Testis (tissue), 2 donors: ENCODE results near the gene PLD1.

Source experiments
- POLR2A ChIP-seq: fragments of 450-650 bp; IDR thresholded peaks from one replicate; pipeline ENCODE4 v1.6.1; 2017; ENCODE audit warnings: antibody characterized with exemption, mild to moderate bottlenecking, moderate library complexity
- TF ChIP-seq, protein P1 (sequence below), 3 experiments: fragments of 450-650 bp in 2 of 3; fragments of 200-600 bp in 1 of 3; sonication (generic) in 1 of 3; IDR thresholded peaks; one replicate each; pipeline ENCODE4 v1.5.1; 2016 to 2019; ENCODE audit warnings: antibody characterized with exemption in 3 of 3, mild to moderate bottlenecking in 2 of 3, moderate library complexity in 1 of 3

DNA sequence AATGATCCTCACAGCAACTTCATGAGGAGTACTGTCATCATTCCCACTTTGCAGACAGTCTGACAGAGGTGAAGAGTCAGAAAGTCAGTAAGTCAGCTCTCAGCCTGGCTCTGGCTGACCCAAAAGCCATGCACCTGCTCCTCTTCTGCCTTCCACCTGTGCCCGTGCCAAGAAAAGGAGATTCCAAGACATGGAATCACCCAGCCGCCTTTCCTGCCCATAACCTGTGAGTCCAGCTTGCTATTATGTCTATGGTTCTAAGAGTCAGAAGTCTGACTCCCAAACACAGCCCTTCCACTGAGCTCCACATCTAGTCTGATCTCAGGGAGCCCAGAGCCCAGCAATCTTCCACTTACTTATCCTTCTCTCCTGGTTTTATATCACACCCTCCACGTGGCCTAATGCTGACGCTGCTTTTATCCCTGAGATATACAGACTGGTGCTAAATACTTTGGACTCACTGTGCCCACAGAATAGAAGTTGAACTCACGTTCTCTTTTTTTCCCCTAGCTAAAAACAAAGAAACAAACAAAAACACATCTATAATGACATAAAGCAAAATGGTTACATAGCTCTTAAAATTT lies 66.0 kb downstream of the PLD1 start:
- TF ChIP-seq, protein P1, sequence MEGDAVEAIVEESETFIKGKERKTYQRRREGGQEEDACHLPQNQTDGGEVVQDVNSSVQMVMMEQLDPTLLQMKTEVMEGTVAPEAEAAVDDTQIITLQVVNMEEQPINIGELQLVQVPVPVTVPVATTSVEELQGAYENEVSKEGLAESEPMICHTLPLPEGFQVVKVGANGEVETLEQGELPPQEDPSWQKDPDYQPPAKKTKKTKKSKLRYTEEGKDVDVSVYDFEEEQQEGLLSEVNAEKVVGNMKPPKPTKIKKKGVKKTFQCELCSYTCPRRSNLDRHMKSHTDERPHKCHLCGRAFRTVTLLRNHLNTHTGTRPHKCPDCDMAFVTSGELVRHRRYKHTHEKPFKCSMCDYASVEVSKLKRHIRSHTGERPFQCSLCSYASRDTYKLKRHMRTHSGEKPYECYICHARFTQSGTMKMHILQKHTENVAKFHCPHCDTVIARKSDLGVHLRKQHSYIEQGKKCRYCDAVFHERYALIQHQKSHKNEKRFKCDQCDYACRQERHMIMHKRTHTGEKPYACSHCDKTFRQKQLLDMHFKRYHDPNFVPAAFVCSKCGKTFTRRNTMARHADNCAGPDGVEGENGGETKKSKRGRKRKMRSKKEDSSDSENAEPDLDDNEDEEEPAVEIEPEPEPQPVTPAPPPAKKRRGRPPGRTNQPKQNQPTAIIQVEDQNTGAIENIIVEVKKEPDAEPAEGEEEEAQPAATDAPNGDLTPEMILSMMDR (IDR thresholded peaks at IDR 0.05) = no peak
- TF ChIP-seq POLR2A = no peak
